Midbrain (tissue), 1 donor: ENCODE data around the gene ADGRL3.
"Not testable (repeated sequence)": the region's sequence is repeated elsewhere in the genome, so short reads cannot be mapped to it uniquely, and the experiment has no call there.

ENCODE experiments used
- DNase-seq: peaks from one replicate; lab custom pipeline; 2025; lab: John Stamatoyannopoulos, UW

Gene ADGRL3

DNA sequence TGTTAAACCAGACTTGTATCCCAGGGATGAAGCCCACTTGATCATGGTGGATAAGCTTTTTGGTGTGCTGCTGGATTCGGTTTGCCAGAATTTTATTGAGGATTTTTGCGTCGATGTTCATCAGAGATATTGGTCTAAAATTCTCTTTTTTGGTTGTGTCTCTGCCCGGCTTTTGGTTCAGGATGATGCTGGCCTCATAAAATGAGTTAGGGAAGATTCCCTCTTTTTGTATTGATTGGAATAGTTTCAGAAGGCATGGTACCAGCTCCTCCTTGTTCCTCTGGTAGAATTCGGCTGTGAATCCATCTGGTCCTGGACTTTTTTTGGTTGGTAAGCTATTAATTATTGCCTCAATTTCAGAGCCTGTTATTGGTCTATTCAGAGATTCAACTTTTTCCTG lies 556.8 kb downstream of the ADGRL3 start:
- not testable (repeated sequence) for DNase-seq

DNA sequence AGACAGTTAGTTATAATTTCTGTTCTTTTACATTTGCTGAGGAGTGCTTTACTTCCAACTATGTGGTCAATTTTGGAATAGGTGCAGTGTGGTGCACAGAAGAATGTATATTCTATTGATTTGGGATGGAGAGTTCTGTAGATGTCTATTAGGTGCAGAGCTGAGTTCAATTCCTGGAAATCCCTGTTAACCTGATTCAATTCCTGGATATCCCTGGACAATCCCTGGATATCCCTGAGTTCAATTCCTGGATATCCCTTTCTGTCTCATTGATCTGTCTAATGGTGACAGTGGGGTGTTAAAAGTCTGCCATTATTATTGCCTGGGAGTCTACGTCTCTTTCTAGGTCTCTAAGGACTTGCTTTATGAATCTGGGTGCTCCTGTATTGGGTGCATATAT lies 557.9 kb downstream of the ADGRL3 start:
- DNase-seq: not testable (repeated sequence)

DNA sequence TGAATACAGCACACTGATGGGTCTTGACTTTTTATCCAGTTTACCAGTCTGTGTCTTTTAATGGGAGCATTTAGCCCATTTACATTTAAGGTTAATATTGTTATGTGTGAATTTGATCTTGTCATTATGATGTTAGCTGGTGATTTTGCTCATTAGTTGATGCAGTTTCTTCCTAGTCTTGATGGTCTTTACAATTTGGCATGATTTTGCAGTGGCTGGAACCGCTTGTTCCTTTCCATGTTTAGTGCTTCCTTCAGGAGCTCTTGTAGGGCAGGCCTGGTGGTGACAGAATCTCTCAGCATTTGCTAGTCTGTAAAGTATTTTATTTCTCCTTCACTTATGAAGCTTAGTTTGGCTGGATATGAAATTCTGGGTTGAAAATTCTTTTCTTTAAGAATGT lies 558.5 kb downstream of the ADGRL3 start:
- not testable (repeated sequence) for DNase-seq

DNA sequence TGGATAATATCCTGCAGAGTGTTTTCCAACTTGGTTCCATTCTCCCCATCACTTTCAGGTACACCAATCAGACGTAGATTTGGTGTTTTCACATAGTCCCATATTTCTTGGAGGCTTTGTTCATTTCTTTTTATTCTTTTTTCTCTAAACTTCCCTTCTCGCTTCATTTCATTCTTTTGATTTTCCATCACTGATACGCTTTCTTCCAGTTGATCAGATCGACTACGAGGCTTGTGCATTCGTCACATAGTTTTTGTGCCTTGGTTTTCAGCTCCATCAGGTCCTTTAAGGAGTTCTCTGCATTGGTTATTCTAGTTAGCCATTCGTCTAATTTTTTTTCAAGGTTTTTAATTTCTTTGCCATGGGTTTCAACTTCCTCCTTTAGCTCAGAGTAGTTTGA lies 559.1 kb downstream of the ADGRL3 start:
- not testable (repeated sequence) for DNase-seq

DNA sequence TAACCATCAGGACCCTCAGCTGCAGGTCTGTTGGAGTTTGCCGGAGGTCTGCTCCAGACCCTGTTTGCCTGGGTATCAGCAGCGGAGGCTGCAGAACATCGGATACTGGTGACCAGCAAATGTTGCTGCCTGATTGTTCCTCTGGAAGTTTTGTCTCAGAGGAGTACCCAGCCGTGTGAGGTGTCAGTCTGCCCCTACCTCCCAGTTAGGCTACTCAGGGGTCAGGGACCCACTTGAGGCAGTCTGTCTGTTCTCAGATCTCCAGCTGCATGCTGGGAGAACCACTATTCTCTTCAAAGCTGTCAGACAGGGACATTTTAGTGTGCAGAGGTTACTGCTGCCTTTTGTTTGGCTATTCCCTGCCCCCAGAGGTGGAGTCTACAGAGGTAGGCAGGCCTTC lies 559.8 kb downstream of the ADGRL3 start:
- not testable (repeated sequence) for DNase-seq

DNA sequence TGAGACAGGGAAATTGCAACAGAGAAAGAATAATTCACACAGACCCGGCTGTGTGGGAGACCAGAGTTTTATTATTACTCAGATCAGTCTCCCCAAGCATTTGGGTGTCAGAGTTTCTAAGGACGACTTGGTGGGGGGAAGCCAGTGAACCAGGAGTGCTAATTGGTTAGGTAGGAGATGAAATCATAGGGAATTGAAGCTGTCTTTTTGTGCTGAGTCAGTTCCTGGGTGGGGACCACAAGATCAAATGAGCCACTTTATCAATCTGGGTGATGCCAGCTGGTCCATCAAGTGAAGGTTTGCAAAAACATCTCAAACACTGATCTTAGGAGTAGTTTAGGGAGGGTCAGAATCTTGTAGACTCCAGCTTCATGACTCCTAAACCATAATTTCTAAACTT lies 560.7 kb downstream of the ADGRL3 start:
- no peak for DNase-seq

DNA sequence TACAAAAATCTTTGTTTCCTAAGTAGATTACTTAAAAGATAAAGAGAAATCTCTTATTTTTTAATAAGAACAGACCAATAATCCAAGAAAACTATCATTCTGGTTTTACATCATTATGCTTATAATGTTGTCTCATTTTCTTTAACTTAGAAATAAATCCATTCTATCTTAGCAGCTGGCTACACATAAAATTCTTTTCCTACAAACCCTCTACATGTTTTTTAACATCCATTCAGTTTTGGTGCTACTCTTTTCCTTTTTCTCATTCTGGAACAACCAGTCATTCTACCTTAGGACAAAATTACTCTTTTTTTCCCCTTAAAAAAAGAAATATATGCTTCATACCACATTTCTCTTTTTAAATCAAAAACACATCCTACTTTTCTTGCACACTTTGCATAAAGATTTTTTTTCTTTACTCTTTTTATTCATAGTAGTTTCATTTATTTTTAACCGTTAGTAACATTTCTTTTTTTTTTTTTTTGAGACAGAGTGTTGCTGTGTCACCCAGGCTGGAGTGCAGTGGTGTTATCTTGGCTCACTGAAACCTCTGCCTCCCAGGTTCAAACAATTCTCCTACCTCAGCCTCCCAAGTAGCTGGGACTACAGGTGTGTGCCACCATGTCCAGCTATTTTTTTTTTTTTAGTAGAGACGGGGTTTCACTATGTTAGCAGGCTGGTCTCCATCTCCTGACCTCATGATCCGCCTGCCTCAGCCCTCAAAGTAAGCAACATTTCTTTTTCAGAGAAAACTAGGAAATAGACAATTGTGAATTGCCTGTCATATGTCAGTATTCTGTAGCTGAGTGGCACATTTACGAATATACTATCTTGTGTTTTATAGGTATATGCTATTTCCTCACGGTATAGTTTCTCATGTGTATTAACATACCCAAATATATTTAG lies 562.8 kb downstream of the ADGRL3 start:
- DNase-seq: no peak

DNA sequence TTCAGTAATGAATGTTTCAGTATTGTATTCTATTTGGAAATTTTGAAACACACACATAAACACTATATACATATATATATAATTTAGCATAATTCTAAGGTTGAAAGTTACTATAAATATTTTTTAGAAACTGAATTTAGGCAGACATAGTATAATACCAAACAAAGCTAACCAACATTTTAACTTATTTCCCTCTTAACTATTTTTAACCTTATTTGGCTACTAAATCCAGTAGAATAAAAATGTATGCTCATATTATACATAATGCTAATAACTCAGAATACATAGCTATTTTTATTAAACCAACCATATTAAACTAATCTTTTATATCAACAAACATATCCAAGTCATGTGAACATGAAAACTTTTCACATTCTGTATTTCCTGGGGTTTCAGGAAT lies 563.6 kb downstream of the ADGRL3 start:
- no peak for DNase-seq

DNA sequence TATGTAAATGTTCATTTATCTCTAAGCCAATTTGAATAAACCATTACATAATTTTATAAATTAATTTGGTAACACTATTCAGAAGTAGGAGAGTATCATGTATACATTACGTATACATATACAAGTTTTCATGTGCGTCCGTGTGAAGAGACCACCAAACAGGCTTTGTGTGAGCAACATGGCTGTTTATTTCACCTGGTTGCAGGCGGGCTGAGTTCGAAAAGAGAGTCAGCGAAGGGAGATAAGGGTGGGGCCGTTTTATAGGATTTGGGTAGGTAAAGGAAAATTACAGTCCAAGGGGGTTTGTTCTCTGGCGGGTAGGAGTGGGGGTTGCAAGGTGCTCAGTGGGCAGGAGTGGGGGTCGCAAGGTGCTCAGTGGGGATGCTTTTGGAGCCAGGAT lies 564.0 kb downstream of the ADGRL3 start:
- not testable (repeated sequence) for DNase-seq

DNA sequence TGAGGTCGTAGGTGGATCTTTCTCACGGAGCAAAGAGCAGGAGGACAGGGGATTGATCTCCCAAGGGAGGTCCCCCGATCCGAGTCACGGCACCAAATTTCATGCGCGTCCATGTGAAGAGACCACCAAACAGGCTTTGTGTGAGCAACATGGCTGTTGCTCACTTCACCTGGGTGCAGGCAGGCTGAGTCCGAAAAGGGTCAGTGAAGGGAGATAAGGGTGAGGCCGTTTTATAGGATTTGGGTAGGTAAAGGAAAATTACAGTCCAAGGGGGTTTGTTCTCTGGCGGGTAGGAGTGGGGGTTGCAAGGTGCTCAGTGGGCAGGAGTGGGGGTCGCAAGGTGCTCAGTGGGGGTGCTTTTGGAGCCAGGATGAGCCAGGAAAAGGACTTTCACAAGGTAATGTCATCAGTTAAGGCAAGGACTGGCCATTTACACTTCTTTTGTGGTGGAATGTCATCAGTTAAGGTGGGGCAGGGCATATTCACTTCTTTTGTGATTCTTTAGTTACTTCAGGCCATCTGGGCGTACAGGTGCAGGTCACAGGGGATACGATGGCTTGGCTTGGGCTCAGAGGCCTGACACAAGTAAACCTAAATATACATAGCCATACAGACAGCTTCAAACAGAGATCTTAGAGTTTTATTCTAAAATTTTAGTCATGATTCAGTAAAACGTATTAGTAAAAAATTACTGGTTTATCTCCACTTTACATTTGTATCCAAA lies 569.5 kb downstream of the ADGRL3 start:
- not testable (repeated sequence) for DNase-seq

DNA sequence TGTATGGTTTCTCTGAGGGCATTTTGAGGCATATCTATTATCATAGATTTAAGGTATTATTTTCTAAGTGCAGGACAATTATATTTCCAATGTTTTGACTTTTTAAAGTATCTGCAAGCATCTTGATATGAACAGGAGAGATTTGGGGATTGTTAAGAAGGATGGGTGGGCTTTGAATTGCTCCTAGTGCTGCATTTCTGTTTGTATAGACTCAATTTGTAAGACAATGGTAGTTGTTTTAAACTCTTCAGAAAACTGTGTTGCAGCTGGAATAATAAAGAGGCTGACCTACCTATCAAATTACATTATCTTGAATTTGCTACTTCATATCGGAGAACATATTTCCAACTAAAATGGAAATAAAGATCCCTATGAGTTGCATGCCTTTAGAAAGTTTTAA lies 570.3 kb downstream of the ADGRL3 start:
- DNase-seq: no peak

DNA sequence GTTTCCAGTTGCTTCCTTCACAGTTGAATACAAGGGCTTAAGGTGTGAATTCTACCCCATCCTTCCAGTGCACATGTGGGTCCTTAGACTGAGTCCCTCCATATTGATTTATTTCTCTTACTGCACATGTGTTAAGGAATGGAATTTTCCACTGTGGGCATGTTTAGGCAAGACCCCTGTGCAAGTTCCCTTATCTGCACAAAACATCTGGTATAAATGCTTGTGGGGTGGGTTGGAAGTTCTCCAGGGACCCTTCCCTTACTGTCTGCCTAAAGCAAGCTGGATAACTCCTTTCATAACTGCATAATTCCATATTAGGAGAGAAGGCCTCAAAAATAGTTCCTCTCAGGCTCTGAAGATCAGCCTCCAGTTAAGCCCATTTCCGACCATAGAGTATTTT lies 570.9 kb downstream of the ADGRL3 start:
- DNase-seq: no peak

DNA sequence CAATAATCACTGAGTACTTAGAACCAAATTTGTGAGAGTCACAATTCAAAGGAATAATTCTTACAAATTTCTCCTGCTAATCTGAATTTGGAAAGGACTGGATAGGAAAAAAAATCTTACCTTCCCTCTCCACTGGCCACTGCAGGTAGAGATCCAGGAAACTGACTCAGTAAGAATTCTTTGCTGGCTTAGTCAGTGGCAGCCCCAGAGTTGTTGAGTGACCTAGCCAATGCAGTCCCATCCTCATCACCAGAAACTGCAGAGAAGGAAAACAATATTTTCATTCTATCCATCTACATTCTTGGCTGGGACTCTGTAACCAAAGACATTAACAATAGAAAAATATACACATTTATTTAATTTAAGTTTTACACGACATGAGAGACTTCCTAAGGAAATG lies 572.0 kb downstream of the ADGRL3 start:
- no peak for DNase-seq

DNA sequence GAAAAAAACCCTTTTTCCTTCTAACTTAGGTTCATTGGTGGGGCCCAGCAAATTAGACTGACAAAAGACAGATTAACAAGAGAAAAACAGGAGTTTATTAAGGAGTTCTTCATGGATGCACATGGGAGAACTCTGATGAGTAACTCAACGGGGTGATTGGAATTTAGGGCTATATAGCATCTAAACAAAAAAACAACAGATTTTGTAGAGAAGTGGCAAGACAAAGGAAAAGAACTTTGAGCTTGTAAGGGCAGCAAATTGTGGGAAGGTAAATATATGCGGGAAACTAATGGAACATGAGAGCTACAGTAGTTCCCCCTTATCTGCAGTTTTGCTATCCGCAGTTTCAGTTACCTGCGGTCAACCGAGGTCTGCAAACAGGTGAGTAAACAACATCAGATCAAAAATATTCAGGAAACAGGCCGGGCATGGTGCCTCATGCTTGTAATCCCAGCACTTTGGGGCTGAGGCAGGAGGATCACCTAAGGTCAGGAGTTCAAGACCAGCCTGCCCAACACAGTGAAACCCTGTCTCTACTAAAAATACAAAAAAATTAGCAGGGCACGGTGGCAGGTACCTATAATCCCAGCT lies 573.6 kb downstream of the ADGRL3 start:
- DNase-seq: no peak

DNA sequence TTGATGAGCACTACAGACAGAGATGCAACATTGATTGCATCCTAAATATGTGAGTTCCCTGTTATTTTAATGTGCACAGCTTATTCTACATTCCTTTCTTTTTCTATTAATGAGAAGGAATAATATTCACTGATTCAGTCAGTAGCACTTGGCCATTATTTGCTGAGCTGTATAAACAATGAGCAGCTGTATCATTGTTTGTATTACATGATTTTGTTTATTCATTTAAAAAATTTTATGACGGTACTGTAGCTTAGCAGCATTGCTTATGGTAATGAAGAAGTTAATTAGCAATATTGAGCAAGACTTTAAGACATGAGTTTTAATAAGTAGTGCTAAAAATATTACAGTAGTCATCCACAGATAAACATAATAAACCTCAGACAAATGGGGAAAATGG lies 582.0 kb downstream of the ADGRL3 start:
- no peak for DNase-seq

DNA sequence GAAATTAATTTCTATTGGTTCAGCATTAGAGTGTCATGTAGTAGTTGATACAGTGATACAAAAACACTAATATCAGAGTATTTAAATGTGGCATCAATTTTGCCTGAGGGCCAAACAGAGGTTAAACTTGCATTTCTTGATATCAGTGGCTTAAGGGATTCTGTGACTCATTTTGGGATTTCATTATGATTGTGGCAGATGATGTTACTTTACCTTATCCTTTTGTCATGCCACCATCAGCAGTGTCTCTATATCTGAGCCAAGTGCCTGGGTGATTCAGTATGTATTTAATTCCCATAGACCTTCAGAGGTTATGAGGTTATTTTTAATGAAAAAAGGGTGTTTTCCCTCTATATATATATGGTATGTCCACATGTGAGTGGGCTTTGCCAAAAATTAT lies 582.9 kb downstream of the ADGRL3 start:
- no peak for DNase-seq

DNA sequence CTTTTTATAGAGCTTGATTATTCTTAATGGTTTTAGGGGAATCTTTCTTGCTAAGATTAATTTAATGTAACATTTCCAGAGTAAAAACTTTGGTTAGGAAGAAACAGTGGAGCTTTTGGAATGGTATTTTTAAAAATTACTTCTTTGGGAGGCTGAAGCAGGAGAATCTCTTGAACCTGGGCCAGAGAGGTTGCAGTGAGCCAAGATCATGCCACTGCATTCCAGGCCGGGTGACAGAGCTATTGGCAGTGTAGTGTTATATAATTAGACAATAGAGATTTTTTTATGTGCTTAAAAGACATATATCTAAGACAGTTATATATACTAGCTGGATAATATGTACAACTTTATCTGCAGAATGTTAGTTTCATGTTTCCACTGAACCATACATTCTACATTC lies 585.6 kb downstream of the ADGRL3 start:
- no peak for DNase-seq

DNA sequence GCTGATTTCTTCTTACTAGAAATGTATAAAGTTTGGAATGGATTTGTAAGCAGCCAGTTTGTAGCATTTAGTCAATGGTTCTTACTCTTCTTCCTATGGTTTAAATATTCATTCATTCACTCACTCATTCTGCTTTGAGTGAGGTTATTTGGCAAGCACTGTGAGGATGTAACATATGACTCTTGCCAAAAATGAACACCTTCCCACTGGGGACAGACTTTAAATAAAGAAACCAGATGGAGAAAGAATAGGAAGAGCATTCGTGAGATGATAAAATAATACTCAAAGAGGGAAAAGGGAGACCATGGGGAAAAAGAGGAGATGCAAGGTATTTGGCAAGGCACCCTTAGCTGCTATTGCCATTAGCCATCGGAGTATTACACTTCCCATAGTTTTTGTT lies 586.1 kb downstream of the ADGRL3 start:
- no peak for DNase-seq

DNA sequence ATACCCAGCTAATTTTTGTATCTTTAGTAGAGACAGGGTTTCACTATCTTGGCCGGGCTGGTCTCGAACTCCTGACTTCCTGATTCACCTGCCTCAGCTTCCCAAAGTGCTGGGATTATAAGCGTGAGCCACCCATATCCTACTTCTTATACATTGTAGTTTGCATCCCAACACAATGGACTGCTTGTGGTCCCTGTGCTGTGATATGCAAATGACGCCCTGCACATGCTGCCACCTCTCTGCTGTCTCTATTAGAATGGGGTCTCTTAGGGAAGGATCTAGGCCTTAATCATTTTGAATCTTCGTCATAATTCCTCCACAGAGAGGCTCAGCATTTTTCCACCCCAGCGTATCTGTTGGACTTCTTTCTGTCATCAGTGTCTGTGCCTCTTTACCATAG lies 595.9 kb downstream of the ADGRL3 start:
- DNase-seq: no peak

DNA sequence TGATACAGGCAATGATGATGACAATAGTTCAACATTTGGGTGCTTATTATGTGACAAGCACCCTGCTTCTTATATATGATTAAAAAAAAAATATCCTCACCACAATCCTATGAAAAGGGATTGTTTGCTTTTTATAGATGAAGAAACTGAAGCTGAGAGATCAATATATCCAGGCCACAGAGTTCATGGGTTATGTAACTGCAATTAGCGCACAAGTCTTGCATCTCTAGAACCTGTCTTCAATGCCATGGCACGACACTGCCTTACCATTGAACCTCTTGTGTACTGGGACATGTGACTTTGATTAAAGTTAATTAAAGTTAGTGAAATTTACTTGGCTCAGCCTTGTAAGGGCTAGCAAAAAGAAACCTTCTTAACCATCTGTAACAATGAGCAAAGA lies 599.7 kb downstream of the ADGRL3 start:
- DNase-seq: no peak

DNA sequence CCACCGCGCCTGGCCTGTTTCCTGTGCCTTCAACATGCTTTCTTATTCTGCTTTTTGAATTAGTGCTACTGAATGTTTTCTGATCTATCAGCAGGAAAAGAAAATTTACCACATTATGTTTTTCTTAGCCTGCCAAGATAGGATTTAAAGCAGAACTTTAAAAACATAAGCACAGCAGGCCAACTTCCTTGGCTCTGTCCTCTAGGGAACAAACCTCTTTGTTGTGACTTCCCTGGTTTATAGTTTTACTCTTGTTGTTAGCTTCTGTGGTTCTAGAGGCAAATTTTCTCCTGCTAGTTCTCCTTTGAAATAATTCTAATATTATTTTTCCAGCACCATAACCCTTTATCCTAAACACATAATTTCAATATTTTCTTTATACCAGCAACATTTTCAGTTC lies 605.1 kb downstream of the ADGRL3 start:
- no peak for DNase-seq

DNA sequence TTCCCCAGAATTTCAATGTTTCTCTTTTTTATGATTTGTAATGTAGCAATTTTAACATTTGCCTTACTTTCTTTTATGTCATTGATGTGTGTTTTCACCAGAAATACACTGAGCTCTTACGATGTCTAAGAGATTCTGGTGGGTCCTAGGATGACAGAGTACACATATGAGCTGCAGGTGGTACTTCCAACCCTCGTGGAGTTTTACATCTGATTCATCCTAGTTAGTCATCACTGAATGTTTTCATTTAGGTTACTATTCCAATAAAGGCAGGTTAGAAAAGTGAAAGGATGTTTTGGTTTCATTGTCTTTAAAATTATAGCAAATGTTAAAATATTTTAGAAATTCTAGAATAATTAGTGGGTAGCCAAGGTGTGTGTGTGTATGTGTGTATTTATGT lies 605.9 kb downstream of the ADGRL3 start:
- DNase-seq: no peak

DNA sequence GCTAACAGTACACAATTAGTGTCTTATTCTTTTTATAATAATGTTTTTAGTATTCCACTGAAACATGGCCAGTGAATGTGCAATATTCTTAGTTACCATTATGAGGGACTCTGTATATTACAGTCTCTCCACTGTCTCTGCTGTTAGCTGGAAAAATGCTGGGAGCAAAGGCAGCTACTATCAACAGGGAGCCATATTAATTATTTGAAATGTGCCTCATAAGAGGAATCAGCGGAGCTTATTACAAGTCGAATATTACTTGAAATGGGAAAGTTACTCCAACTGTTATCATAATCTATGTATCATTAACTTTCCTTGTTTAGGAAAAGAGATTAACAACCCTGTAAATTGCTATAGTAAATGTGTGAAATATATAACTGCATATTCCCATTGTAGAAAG lies 612.0 kb downstream of the ADGRL3 start:
- no peak for DNase-seq
